IPS-18c (cell line): ENCODE measurements around the gene DENND1A.

Experiments
- H3K4me3 ChIP-seq: 2 replicates; pipeline ENCODE4 v1.7.0; 2013; ENCODE audit warnings: low read depth, mild to moderate bottlenecking, low read length, moderate library complexity; ENCODE audit not compliant: insufficient read depth
- H3K9me3 ChIP-seq: one replicate; pipeline ENCODE4 v1.6.1; 2013; ENCODE audit warnings: mild to moderate bottlenecking, low read length, moderate library complexity; ENCODE audit not compliant: control insufficient read depth, insufficient read depth

The DENND1A gene

DNA sequence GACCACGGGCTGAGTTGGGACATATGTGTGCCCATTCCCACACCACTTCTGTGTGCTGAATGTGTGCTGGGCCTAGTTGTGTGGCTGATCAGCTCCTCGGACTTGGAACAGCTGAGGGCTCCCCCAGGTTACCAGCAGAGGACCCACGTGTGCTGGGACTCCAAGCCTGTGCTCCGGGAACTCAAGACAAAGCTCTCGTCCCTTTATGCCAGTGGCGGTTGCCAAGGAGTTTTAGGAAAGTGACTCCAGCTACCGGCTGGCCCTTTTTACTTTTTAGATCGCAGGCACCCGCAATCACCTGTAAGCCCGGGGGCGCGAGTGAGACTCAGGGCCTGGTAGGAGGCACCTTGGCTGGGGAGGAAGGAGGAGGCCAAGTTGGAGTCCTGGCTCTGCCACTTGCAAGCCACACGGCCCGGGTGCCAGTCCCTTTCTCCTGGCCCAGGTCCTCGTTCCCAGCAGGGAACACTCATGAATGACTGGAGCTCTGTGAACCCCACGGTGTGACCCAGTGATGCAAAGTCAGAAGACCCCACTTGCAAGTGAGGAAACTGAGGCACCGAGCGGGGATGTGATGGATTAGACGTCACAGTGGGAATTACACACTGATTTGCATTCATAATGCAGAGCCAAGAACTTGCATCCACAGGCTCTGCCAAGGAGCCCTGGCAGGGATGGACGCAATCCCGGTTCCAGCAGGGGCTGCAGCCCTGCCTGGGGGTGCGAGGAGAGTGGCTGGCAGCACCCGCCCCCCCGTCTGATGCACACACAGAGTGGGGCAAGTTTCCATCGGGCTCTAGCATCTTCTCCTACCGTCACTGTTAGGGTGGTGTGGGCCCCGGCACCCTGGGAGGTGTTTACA lies 547.0 kb downstream of the DENND1A start:
- H3K9me3 ChIP-seq: no peaks in the 10 kb centered on the region
- H3K4me3 ChIP-seq: no peak overlapping the region

- Histone ChIP-seq H3K9me3 (no peaks in the 10 kb centered on the region), H3K4me3 (no peak overlapping the region)
These were observed 548.8 kb downstream of the DENND1A start for GRCh38 chr9:123380852-123381705.

DNA sequence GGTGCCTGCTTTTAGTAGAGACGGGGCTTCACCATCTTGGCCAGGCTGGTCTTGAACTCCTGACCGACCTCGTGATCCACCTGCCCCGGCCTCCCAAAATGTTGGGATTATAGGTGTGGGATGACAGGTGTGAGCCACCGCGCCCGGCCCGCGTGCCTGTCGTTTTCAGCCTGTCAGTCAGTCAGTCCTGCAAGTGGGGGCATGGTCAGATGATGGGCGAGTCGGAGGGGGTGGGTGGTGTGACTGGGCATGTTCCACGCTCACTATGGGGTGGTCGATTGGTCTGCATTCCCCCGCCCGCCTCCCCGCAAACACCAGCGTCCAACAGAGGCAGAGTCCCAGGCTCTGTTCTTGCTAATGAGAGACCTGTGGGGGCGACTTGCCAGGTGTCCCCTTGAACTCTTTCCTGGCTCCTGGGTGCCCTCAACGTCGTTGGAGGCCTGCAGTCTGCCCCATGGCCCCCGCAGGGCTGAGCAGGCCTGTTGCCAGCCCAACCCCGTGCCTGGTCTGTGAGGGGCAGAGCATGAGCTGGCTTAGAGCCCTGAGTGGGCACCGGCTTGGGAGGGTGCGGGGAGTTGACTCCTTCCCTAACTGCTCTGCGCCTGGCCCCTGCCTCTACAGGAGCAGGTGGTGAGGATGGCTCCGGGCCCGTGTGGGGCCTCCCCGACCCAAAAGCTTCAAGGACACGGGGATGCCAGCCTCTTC lies 550.8 kb downstream of the DENND1A start:
- Histone ChIP-seq H3K4me3 (no peak overlapping the region), H3K9me3 (no peaks in the 10 kb centered on the region)

DNA sequence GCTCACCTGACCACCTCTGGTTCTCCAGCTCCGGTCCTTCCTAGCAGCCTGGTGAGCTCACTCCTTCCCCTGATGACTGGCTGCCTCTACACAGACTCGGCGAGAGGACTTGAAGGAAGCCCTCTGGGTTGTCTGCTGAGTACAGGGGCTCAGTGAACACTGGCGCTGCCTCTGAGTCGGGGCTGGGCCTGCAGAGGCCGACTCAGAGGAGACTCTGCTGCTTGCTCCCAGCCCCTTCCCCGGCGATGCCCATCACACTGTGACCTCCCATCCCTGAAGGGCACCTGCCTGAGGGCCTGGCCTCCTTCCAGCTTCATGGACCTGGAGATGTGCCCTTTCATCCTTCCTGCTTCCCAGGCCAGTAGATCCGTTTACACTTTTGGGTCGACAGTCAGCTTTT lies 551.9 kb downstream of the DENND1A start:
- H3K9me3 ChIP-seq: no peaks in the 10 kb centered on the region
- H3K4me3 ChIP-seq: no peak overlapping the region

DNA sequence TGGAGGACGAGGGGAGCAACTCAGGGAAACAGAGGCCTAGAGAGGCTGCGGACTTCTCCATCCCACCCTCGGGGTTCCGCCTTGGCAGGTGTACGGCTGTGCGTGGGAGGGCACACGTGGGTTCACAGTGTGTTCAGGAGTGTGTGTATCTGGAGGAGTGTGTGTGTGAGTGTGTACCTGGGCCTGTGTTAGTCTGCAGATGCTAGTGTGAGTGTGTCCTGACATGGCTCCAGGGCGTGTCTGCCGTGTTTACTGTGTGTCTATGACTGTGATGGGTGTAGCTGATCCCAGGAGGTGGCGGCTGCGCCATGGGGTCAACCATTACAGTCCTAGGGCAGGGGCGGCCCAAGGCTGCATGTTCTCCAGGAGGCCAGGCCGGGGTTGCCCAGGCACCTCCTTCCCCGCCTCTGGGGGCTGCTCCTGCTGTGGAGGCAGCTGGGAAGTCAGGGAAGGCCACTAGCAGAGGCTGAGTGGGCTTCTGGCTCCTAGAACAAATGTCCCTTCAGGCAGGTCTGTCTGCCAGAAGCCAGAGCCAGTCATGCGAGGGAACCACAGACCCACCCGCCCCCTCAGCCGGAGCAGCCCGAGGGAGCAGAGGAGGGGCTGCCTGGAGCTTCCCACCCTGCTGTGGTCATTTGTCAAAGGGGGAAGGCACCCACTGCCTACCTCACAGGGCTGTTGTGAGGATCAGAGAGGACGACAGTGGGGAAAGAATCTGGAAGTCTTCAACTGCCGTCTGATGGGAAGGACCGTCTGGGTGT lies 552.5 kb downstream of the DENND1A start:
- Histone ChIP-seq H3K9me3 (no peaks in the 10 kb centered on the region), H3K4me3 (no peak overlapping the region)

GRCh38 chr9:123376218-123377071 lies 553.5 kb downstream of the DENND1A start:
- H3K4me3 ChIP-seq: no peak overlapping the region

DNA sequence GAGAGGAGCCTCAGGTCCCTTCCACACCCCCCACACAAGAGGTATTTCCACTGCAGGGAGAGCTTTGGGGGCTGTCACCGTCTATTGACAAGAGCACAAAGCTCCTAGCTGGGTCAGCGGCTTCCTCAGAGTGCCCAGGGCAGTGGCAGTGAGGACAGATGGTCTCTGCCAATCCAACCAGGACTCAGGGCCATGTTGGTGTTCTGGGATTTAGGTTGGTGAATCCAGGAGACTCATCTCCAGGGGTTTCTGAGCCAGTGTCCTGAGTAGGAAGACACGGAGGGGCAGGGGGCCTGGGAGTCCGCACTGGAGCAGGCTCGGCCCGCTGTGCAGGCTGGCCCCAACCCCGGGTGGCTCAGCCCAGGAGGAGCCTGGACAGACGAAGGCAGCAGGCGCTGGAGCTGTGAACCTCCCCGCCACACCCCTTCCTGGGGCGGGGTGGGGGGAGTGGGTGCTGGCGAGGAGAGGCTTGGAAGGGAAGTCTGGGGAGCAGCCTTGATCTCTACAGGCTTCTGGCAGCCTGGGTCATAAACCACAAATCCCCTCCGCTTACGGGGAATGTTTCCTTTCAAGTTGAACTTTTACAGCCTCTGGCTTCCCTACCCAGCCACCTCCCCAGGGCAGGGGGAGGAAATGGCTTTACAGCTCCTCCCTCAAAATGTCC lies 554.3 kb downstream of the DENND1A start:
- no peak overlapping the region for H3K4me3 ChIP-seq
- no peaks in the 10 kb centered on the region for H3K9me3 ChIP-seq

More at GRCh38 chr9:123376218-123377071, 553.5 kb downstream of the DENND1A start:
- no peaks in the 10 kb centered on the region for H3K9me3 ChIP-seq

- Histone ChIP-seq H3K4me3 (no peak overlapping the region), H3K9me3 (no peaks in the 10 kb centered on the region)
These were observed 556.0 kb downstream of the DENND1A start for GRCh38 chr9:123373946-123374345.

DNA sequence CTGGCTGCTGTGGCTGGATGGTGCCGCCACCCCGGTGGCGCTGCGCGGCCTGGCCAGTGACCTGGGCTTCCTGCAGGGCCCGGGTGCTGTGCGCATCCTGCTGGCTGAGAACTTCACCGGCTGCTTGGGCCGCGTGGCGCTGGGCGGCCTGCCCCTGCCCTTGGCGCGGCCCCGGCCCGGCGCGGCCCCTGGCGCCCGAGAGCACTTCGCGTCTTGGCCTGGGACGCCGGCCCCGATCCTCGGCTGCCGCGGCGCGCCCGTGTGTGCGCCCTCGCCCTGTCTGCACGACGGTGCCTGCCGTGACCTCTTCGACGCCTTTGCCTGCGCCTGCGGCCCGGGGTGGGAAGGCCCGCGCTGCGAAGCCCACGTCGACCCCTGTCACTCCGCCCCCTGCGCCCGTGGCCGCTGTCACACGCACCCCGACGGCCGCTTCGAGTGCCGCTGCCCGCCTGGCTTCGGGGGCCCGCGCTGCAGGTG lies 556.4 kb downstream of the DENND1A start:
- Histone ChIP-seq H3K9me3 (no peaks in the 10 kb centered on the region), H3K4me3 (no peak overlapping the region)

- no peak overlapping the region for H3K4me3 ChIP-seq
- H3K9me3 ChIP-seq: no peaks in the 10 kb centered on the region
These were observed 557.0 kb downstream of the DENND1A start for GRCh38 chr9:123372766-123373446.

- Histone ChIP-seq H3K4me3 (no peak overlapping the region), H3K9me3 (no peaks in the 10 kb centered on the region)
These were observed 557.9 kb downstream of the DENND1A start for GRCh38 chr9:123371805-123372590.

DNA sequence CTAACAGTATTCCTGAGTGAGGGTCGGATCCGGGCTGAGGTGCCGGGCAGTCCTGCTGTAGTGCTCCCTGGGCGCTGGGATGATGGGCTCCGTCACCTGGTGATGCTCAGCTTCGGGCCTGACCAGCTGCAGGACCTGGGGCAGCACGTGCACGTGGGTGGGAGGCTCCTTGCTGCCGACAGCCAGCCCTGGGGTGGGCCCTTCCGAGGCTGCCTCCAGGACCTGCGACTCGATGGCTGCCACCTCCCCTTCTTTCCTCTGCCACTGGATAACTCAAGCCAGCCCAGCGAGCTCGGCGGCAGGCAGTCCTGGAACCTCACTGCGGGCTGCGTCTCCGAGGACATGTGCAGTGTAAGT lies 558.7 kb downstream of the DENND1A start:
- no peaks in the 10 kb centered on the region for H3K9me3 ChIP-seq
- no peak overlapping the region for H3K4me3 ChIP-seq

GRCh38 chr9:123370526-123371227 lies 559.2 kb downstream of the DENND1A start:
- Histone ChIP-seq H3K4me3 (no peak overlapping the region), H3K9me3 (no peaks in the 10 kb centered on the region)

DNA sequence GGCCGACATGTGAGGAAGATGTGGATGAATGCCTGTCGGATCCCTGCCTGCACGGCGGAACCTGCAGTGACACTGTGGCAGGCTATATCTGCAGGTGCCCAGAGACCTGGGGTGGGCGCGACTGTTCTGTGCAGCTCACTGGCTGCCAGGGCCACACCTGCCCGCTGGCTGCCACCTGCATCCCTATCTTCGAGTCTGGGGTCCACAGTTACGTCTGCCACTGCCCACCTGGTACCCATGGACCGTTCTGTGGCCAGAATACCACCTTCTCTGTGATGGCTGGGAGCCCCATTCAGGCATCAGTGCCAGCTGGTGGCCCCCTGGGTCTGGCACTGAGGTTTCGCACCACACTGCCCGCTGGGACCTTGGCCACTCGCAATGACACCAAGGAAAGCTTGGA lies 559.8 kb downstream of the DENND1A start:
- H3K9me3 ChIP-seq: no peaks in the 10 kb centered on the region

More for the DNA sequence above, 559.8 kb downstream of the DENND1A start:
- no peak overlapping the region for H3K4me3 ChIP-seq
